GM12892 (cell line): ENCODE measurements around the gene PAPOLG.

Experiments
- POLR2A ChIP-seq: IDR thresholded peaks from 2 replicates; pipeline ENCODE4 v1.6.1; 2011; ENCODE audit warnings: low read depth, low read length, control low read depth
- POLR2AphosphoS5 ChIP-seq: IDR thresholded peaks from 2 replicates; pipeline ENCODE4 v1.6.1; 2011; ENCODE audit warnings: low read depth, low read length, control low read depth
- TAF1 ChIP-seq: IDR thresholded peaks from 2 replicates; pipeline ENCODE4 v1.6.1; 2011; ENCODE audit warnings: low read depth, mild to moderate bottlenecking, control low read depth, low read length, borderline replicate concordance

DNA sequence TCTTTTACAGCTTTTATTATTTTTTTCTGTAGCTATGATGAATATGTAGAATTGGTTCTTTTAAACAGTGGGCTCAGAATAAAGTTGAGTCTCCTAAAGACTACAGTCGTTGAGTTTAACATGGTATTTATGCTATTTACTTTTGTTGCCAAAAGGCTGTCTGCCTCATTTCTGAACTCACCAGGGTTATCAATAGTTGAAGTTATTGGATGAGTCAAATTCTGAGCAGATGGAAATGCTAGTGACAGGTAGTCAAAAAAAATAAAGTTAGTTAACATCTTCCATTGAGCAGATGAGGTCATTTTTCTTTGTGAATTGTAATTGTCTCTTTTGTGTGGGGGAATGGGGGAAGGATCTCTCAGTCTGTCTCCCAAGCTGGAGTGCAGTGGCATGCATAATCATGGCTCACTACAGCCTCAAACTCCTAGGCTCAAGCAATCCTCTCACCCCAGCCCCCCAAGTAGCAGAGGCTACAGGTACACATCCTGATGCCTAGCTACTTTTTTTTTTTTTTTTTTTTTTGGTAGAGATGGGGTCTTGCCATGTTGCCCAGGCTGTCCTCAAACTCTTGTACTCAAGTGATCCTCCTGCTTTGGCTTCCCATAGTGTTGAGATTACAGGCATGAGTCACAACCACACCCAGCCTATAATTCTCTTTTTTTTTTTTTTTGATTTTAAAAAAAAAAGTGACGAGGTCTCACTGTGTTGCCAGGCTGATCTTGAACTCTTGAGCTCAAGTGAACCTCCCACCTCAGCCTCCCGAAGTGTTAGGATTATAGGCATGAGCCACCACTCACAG, 8.9 kb downstream of the PAPOLG start:
- TF ChIP-seq POLR2A (no peak), TAF1 (no peak), POLR2AphosphoS5 (no peak)
